CD4-positive, alpha-beta T cell (primary cell): ENCODE measurements around the gene SYK. TPM values are rescaled to one million over a fixed set of nuclear protein-coding genes. Genes with fewer than 3 reads are reported as not detected.

ENCODE experiments used
- ATAC-seq: fragments of 200-7000 bp; cut with Tn5 transposase; one replicate; pipeline ENCODE4 v1.10.0; 2022; ENCODE audit warnings: mild to moderate bottlenecking; ENCODE audit not compliant: poor library complexity
- CTCF ChIA-PET: fragments of 350-600 bp; sonication (Branson Sonifier 250); formaldehyde crosslinking; loops from one replicate; lab custom pipeline; 2021; ENCODE audit warnings: antibody characterized with exemption, inconsistent platforms; lab: Charles Lee
- POLR2A ChIA-PET: fragments of 350-600 bp; sonication (Branson Sonifier 250); formaldehyde crosslinking; loops from one replicate; lab custom pipeline; 2021; ENCODE audit warnings: antibody characterized with exemption, inconsistent platforms; lab: Charles Lee
- DNase-seq, 14 experiments: peaks; one replicate each; pipeline ENCODE4 v3.0.0-alpha.2; 2013 to 2020; ENCODE audit warnings: mixed read lengths in 2 of 14
- H3K27ac ChIP-seq, 2 donors: one replicate each; pipeline versions ENCODE4 v1.5.1 to v1.7.0; 2013; ENCODE audit warnings: low read length in 2 of 2, low read depth in 1 of 2, mild to moderate bottlenecking in 1 of 2
- H3K27me3 ChIP-seq, 2 experiments: 1 replicate in 1 of 2; 2 replicates in 1 of 2; pipeline versions ENCODE4 v1.6.1 to v1.7.0; 2013; ENCODE audit warnings: low read length in 2 of 2, control low read depth in 1 of 2, mild to moderate bottlenecking in 1 of 2, moderate library complexity in 1 of 2; ENCODE audit not compliant: insufficient read depth in 2 of 2, control insufficient read depth in 1 of 2
- H3K36me3 ChIP-seq: one replicate; pipeline ENCODE4 v1.6.1; 2013; ENCODE audit warnings: low read length, control low read depth; ENCODE audit not compliant: insufficient read depth
- H3K4me1 ChIP-seq: one replicate; pipeline ENCODE4 v1.6.1; 2013; ENCODE audit warnings: low read length, control low read depth; ENCODE audit not compliant: insufficient read depth
- H3K4me3 ChIP-seq: one replicate; pipeline ENCODE4 v1.5.1; 2013; ENCODE audit warnings: mild to moderate bottlenecking, low read length, moderate library complexity
- H3K9me3 ChIP-seq, 2 experiments: 1 replicate in 1 of 2; 2 replicates in 1 of 2; pipeline versions ENCODE4 v1.6.1 to v1.7.0; 2013; ENCODE audit warnings: low read length in 2 of 2, mild to moderate bottlenecking in 2 of 2, control low read depth in 1 of 2, moderate library complexity in 1 of 2; ENCODE audit not compliant: control insufficient read depth in 1 of 2, insufficient read depth in 1 of 2
- H3K27ac Mint-ChIP-seq: one replicate; pipeline ENCODE4 v1.8.0; 2020; ENCODE audit warnings: mixed read lengths
- H3K27me3 Mint-ChIP-seq: one replicate; pipeline ENCODE4 v1.8.0; 2021; ENCODE audit warnings: mixed read lengths
- H3K36me3 Mint-ChIP-seq: one replicate; pipeline ENCODE4 v1.8.0; 2021; ENCODE audit warnings: low read depth, mixed read lengths
- H3K4me1 Mint-ChIP-seq: one replicate; pipeline ENCODE4 v1.8.0; 2021; ENCODE audit warnings: low read depth, mixed read lengths
- H3K4me3 Mint-ChIP-seq: one replicate; pipeline ENCODE4 v1.8.0; 2020; ENCODE audit warnings: mild to moderate bottlenecking, mixed read lengths
- H3K9me3 Mint-ChIP-seq: one replicate; pipeline ENCODE4 v1.8.0; 2020; ENCODE audit warnings: mixed read lengths
- intact Hi-C, 2 experiments: fragments of 100-400 bp; cut with DNase I in 1 of 2; cut with micrococcal nuclease in 1 of 2; formaldehyde crosslinking; loops; one replicate each; pipeline versions ENCODE4 v1.15.1 to v1.9.0; 2023 to 2025; cut with DNase I, micrococcal nuclease
- total RNA-seq, 174 experiments: library from RNA in 2 of 174; stranded (reverse) in 2 of 174; gene quantifications; one replicate each; pipeline ENCODE4 v1.2.3 and lab custom pipeline; 2021 to 2026
- TF ChIP-seq, protein P1 (sequence below): fragments of 200-600 bp; IDR thresholded peaks from one replicate; pipeline ENCODE4 v1.8.0; 2022; ENCODE audit warnings: antibody characterized with exemption, mild to moderate bottlenecking

Gene SYK
- total RNA-seq, 2 experiments from 2014 or later, result 1.1 to 1.2 TPM

DNA sequence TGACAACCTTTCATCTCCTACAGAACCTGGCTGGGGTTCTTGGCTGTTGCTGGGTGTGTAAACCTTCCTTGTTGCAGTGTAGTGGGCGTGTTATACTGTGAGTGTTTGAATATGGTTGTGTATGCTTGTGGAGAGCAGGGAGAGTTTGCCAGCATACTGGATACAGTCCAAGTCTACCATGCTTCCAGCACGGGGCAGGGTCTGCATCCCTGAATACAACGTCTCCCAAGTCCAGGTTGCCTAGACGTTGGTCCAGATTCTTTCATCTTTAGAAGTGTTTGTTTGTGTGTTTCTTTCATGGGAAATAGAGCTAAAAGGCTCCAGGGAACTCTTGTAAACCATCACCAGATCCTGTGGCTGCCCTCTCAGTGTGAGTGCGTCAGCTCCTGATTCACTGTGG lies 46.4 kb downstream of the SYK start:
- H3K36me3 ChIP-seq, result no peaks in the 10 kb centered on the region
- DNase-seq (no peak), ATAC-seq (no peak)
- H3K27ac Mint-ChIP-seq, result no peak overlapping the region
- TF ChIP-seq, protein P1, sequence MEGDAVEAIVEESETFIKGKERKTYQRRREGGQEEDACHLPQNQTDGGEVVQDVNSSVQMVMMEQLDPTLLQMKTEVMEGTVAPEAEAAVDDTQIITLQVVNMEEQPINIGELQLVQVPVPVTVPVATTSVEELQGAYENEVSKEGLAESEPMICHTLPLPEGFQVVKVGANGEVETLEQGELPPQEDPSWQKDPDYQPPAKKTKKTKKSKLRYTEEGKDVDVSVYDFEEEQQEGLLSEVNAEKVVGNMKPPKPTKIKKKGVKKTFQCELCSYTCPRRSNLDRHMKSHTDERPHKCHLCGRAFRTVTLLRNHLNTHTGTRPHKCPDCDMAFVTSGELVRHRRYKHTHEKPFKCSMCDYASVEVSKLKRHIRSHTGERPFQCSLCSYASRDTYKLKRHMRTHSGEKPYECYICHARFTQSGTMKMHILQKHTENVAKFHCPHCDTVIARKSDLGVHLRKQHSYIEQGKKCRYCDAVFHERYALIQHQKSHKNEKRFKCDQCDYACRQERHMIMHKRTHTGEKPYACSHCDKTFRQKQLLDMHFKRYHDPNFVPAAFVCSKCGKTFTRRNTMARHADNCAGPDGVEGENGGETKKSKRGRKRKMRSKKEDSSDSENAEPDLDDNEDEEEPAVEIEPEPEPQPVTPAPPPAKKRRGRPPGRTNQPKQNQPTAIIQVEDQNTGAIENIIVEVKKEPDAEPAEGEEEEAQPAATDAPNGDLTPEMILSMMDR, result no peak
- ChIA-PET CTCF (interaction anchor here (1.2 kb wide), 1 partner anchor 10 kb away, joined by 3 read pairs; no protein-coding TSS in a partner anchor), POLR2A (no interaction called here)
- no peaks in the 10 kb centered on the region for H3K9me3 ChIP-seq
- H3K36me3 Mint-ChIP-seq, result no peaks in the 10 kb centered on the region
- H3K27me3 Mint-ChIP-seq, result peaks cover 7% of the 10 kb centered on the region
- H3K4me1 Mint-ChIP-seq, result no peaks in the 10 kb centered on the region
- H3K4me1 ChIP-seq, result peaks cover 2% of the 10 kb centered on the region
- no peak overlapping the region for H3K4me3 Mint-ChIP-seq
- intact Hi-C loops, result no loop called here
- no peaks in the 10 kb centered on the region for H3K9me3 Mint-ChIP-seq
- H3K4me3 ChIP-seq, result no peak overlapping the region
- H3K27me3 ChIP-seq, result no peaks in the 10 kb centered on the region
- no peak overlapping the region for H3K27ac ChIP-seq

DNA sequence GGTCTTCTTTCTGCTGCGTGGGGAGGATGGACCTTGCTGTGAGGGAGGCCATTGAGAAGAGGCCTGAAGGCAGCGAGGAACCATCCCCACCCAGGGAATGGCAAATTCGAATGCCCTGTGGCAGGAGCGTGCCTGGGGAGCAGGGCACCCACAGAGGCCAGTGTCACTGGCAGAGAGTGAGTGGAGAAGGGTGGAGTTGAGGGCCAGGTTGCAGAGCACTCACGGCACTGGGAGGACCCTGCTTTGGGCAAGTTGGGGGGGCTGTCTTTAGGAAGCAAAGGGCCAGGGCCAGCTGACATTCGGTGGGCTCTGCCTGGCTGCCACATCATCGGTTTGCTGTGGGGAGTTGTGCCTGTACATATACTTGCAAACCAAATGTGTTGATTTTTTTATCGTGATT lies 47.2 kb downstream of the SYK start:
- Mint-ChIP-seq H3K9me3 (no peaks in the 10 kb centered on the region), H3K27ac (no peak overlapping the region), H3K4me3 (no peak overlapping the region), H3K36me3 (no peaks in the 10 kb centered on the region), H3K27me3 (peaks cover 7% of the 10 kb centered on the region), H3K4me1 (no peaks in the 10 kb centered on the region)
- H3K27ac ChIP-seq, result no peak overlapping the region
- CTCF ChIA-PET, result interaction anchor here (1.2 kb wide), 1 partner anchor 11 kb away, joined by 3 read pairs; no protein-coding TSS in a partner anchor
- no peaks in the 10 kb centered on the region for H3K4me1 ChIP-seq
- TF ChIP-seq, protein P1, result no peak
- peaks cover 0 to 1% of the 10 kb centered on the region in 2 experiments for H3K27me3 ChIP-seq
- POLR2A ChIA-PET, result no interaction called here
- intact Hi-C loops, result no loop called here
- H3K36me3 ChIP-seq, result no peaks in the 10 kb centered on the region
- ATAC-seq, result no peak
- DNase-seq, result no peak
- H3K9me3 ChIP-seq, result no peaks in the 10 kb centered on the region
- H3K4me3 ChIP-seq, result no peak overlapping the region

DNA sequence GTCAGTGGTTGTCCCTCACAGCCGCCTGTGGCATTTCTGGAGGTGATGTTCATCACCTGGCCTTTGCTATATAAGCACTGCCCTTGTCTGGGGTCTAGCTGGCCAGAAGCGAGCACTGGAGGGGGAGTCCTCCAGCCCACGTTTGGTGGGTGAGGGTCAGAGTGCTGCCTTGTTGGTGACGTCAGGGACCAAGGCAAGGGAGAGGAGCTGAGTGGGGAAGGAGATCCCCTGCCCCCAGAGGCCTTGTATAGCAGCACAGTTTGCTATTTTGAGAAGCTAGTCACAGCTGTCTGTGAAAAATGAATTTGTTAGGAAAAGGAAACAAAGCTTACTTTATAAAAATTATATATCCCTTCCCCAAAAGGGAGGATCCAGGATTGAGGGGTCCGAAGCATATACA lies 49.8 kb downstream of the SYK start:
- H3K4me1 ChIP-seq, result no peaks in the 10 kb centered on the region
- DNase-seq (no peak), ATAC-seq (no peak)
- Mint-ChIP-seq H3K36me3 (no peaks in the 10 kb centered on the region), H3K4me3 (no peak overlapping the region), H3K4me1 (no peaks in the 10 kb centered on the region), H3K9me3 (no peaks in the 10 kb centered on the region), H3K27me3 (peaks cover 7% of the 10 kb centered on the region), H3K27ac (no peak overlapping the region)
- H3K27ac ChIP-seq, result no peak overlapping the region
- peaks cover 0 to 3% of the 10 kb centered on the region in 2 experiments for H3K27me3 ChIP-seq
- TF ChIP-seq, protein P1, result no peak
- intact Hi-C loops, result no loop called here
- no peak overlapping the region for H3K4me3 ChIP-seq
- H3K36me3 ChIP-seq, result no peaks in the 10 kb centered on the region
- no peaks in the 10 kb centered on the region for H3K9me3 ChIP-seq
- ChIA-PET CTCF (interaction anchor here (0.6 kb wide), 1 partner anchor 12 kb away, joined by 3 read pairs; no protein-coding TSS in a partner anchor), POLR2A (no interaction called here)
